ENCODE results near the gene CSK.

- TF ChIP-seq EZH2 (IDR thresholded peaks at IDR 0.05; ENCODE audit: borderline replicate concordance, low read depth, low read length, severe bottlenecking) (no peak), CTCF (IDR thresholded peaks at IDR 0.05; ENCODE audit: borderline replicate concordance, extremely low read depth, low read length, poor library complexity, severe bottlenecking) (no peak)
Measured at GRCh38 chr15:74748322-74748946, 33.4 kb upstream of the CSK start, which contains the start of gene CYP1A2.

Data from DND-41 (cell line).